ENCODE measurements around the gene MAP2K7.

GRCh38 chr19:7904074-7905020, 670 bp downstream of the MAP2K7 start:
- no peak for TF ChIP-seq CTCF (IDR thresholded peaks at IDR 0.05 in 2 of 3, conservative IDR thresholded peaks at IDR 0.05 in 1 of 3; ENCODE audit: borderline replicate concordance in 1 of 3, insufficient read depth in 1 of 3, low read depth in 2 of 3, low read length in 2 of 3)
- no peak for TF ChIP-seq REST (IDR thresholded peaks at IDR 0.05; ENCODE audit: low read depth)
- no peak; the same call in 1 of the 2 replicates for TF ChIP-seq POLR2AphosphoS5 (IDR thresholded peaks at IDR 0.05; ENCODE audit: low read depth, low read length)
- TF ChIP-seq SP1 (IDR thresholded peaks at IDR 0.05; ENCODE audit: low read depth), result no peak
- no peak for TF ChIP-seq SIN3A (IDR thresholded peaks at IDR 0.05; ENCODE audit: low read depth)
- no peak for TF ChIP-seq JUND (IDR thresholded peaks at IDR 0.05)
- no peak for TF ChIP-seq MAX (IDR thresholded peaks at IDR 0.05)
- no peak for TF ChIP-seq CEBPB (IDR thresholded peaks at IDR 0.05; ENCODE audit: low read depth)
- no peak for TF ChIP-seq EZH2phosphoT487 (IDR thresholded peaks at IDR 0.05; ENCODE audit: borderline replicate concordance)

All from HCT116 (cell line).